ENCODE measurements around the gene MEIOSIN. TPM values are rescaled to one million over a fixed set of nuclear protein-coding genes. Genes with fewer than 3 reads are reported as not detected.

MEIOSIN gene
- total and polyA plus RNA-seq, 9 of the 15 experiments (the other 6 are each of a cell fraction or from before 2014, with no cell fraction given), result 0.06 to 2.0 (median 0.76) TPM

DNA sequence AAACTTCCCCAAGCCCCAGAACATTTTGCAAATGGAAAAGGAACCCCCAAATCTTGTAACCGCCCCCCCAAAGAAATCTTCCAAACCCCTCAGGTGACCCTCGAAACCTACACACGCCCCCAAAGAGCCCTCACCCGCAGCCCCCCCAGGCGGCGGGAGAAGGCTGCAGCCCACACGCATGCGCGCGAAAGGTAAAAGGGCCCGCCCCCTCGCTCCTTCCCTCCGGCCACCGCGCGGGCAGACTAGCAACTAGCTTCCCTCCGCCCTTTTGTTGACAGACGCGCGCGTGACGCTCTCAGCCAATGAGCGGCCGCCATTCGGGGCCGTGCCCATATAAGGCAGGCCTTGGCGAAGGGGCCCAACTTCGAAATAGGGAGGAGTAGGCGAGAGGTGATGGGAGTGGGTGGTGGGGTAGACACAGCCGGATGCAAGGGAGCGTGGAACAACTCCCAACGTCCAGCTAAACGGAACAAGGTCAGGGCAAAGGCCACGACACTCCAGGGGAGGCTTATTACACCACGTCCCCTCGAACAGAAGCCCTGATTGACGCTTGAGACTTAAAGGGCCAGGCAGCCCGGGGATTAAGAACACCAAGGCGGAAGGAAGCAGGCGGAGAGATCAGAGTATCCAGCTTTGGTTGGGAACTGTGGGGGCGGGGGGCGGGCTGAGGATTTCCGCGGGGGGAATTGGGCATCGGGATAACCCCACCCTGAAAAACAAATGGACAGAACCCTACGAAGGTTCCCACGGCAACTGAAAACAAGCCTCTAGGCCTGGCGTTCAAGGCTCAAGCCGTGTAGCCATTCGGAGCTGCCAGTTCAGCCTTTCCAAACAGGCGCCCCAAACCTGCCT is 15.9 kb upstream of the MEIOSIN start (continued):
- TF ChIP-seq, protein P1, sequence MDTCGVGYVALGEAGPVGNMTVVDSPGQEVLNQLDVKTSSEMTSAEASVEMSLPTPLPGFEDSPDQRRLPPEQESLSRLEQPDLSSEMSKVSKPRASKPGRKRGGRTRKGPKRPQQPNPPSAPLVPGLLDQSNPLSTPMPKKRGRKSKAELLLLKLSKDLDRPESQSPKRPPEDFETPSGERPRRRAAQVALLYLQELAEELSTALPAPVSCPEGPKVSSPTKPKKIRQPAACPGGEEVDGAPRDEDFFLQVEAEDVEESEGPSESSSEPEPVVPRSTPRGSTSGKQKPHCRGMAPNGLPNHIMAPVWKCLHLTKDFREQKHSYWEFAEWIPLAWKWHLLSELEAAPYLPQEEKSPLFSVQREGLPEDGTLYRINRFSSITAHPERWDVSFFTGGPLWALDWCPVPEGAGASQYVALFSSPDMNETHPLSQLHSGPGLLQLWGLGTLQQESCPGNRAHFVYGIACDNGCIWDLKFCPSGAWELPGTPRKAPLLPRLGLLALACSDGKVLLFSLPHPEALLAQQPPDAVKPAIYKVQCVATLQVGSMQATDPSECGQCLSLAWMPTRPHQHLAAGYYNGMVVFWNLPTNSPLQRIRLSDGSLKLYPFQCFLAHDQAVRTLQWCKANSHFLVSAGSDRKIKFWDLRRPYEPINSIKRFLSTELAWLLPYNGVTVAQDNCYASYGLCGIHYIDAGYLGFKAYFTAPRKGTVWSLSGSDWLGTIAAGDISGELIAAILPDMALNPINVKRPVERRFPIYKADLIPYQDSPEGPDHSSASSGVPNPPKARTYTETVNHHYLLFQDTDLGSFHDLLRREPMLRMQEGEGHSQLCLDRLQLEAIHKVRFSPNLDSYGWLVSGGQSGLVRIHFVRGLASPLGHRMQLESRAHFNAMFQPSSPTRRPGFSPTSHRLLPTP (IDR thresholded peaks at IDR 0.05; ENCODE audit: borderline replicate concordance, extremely low read depth, insufficient read length), result no peak
- no peak for TF ChIP-seq NR4A1 (CRISPR knock-in tag; IDR thresholded peaks at IDR 0.05)
- TF ChIP-seq NR4A1 (tag; IDR thresholded peaks at IDR 0.05), result no peak
- TF ChIP-seq AFF4 (CRISPR knock-in tag; IDR thresholded peaks at IDR 0.05), result peak; percentile 73; the same call in 1 of the 2 replicates
- TF ChIP-seq CXXC5 (CRISPR knock-in tag; IDR thresholded peaks at IDR 0.05), result peak; percentile 77
- no peak for TF ChIP-seq PTRF (tag; IDR thresholded peaks at IDR 0.05)
- TF ChIP-seq ZNF41 (CRISPR knock-in tag; conservative IDR thresholded peaks at IDR 0.05), result no peak
- TF ChIP-seq SOX6 (IDR thresholded peaks at IDR 0.05), result peak; percentile 83
- peak in 1 of 3 experiments; percentile 87; a peak in 2 of 6 replicates for TF ChIP-seq ZBTB11 (CRISPR knock-in tag; IDR thresholded peaks at IDR 0.05)
